IMR-90 (cell line): Measurements from ENCODE around the gene GIMAP4. TPM values are rescaled to one million over a fixed set of nuclear protein-coding genes. Genes with fewer than 3 reads are reported as not detected.

Experiments
- ATAC-seq: fragments of 200-7000 bp; cut with Tn5 transposase; 2 replicates; pipeline ENCODE4 v1.9.1; 2020; ENCODE audit warnings: low read depth, mild to moderate bottlenecking, moderate library complexity
- BruUV-seq: library from RNA; stranded (reverse); fragments of 400-500 nt; replicated peaks from 2 replicates; lab custom pipeline; 2021; lab: Mats Ljungman, UMichigan
- CTCF ChIA-PET: fragments of 300-600 bp; formaldehyde crosslinking; extraction: SDS; loops from one replicate; lab custom pipeline; 2021; ENCODE audit warnings: antibody characterized with exemption; lab: Yijun Ruan, JAX
- POLR2A ChIA-PET: fragments of 300-600 bp; sonication (Branson Sonifier 250); formaldehyde crosslinking; loops from one replicate; lab custom pipeline; 2022; ENCODE audit warnings: antibody characterized with exemption; ENCODE audit not compliant: unreplicated experiment; lab: Charles Lee
- DNase-seq: peaks from one replicate; pipeline ENCODE4 v3.0.0; 2013
- H2AFZ ChIP-seq: replicated peaks from 2 replicates; pipeline ENCODE3; 2013; ENCODE audit warnings: low read length, mild to moderate bottlenecking; ENCODE audit not compliant: poor library complexity
- H2AK5ac ChIP-seq: 2 replicates; pipeline ENCODE4 v1.6.1; 2013; ENCODE audit warnings: low read depth, low read length, inconsistent platforms
- H2AK9ac ChIP-seq: replicated peaks from 2 replicates; pipeline ENCODE3; 2013; ENCODE audit warnings: mild to moderate bottlenecking, low read depth, low read length, moderate library complexity; ENCODE audit not compliant: poor library complexity
- H2BK120ac ChIP-seq: 2 replicates; pipeline ENCODE4 v1.6.1; 2013; ENCODE audit warnings: low read depth, low read length, inconsistent platforms
- H2BK15ac ChIP-seq: 3 replicates; pipeline ENCODE4 v1.6.1; 2013; ENCODE audit warnings: low read depth, low read length, inconsistent platforms
- H2BK20ac ChIP-seq: 2 replicates; pipeline ENCODE4 v1.6.1; 2013; ENCODE audit warnings: low read depth, mild to moderate bottlenecking, inconsistent platforms, low read length, moderate library complexity
- H2BK5ac ChIP-seq: 2 replicates; pipeline ENCODE4 v1.6.1; 2013; ENCODE audit warnings: mild to moderate bottlenecking, low read depth, low read length, inconsistent platforms; ENCODE audit not compliant: poor library complexity, severe bottlenecking
- H3K14ac ChIP-seq: replicated peaks from 2 replicates; pipeline ENCODE4 v1.6.1; 2013; ENCODE audit warnings: low read depth, low read length, inconsistent platforms
- H3K18ac ChIP-seq: 2 replicates; pipeline ENCODE4 v1.6.1; 2013; ENCODE audit warnings: low read depth, low read length, control low read depth
- H3K23ac ChIP-seq: 2 replicates; pipeline ENCODE4 v1.6.1; 2013; ENCODE audit warnings: low read depth, low read length, inconsistent platforms
- H3K27ac ChIP-seq: 2 replicates; pipeline ENCODE4 v1.5.1; 2013; ENCODE audit warnings: mild to moderate bottlenecking, control low read depth, low read length; ENCODE audit not compliant: insufficient read depth
- H3K27me3 ChIP-seq: 2 replicates; pipeline ENCODE4 v1.6.1; 2013; ENCODE audit warnings: low read length; ENCODE audit not compliant: control insufficient read depth, insufficient read depth
- H3K36me3 ChIP-seq: 2 replicates; pipeline ENCODE4 v1.6.1; 2013; ENCODE audit warnings: low read length, mixed read lengths; ENCODE audit not compliant: control insufficient read depth, insufficient read depth
- H3K4ac ChIP-seq: 2 replicates; pipeline ENCODE4 v1.6.1; 2013; ENCODE audit warnings: low read depth, low read length, inconsistent platforms
- H3K4me1 ChIP-seq: 2 replicates; pipeline ENCODE4 v1.6.1; 2013; ENCODE audit warnings: low read length, mixed read lengths; ENCODE audit not compliant: control insufficient read depth, insufficient read depth
- H3K4me2 ChIP-seq: 2 replicates; pipeline ENCODE4 v1.6.1; 2013; ENCODE audit warnings: low read depth, mild to moderate bottlenecking, control low read depth, low read length, moderate library complexity
- H3K4me3 ChIP-seq: 2 replicates; pipeline ENCODE4 v1.5.1; 2013; ENCODE audit warnings: low read depth, mild to moderate bottlenecking, control low read depth, low read length, moderate library complexity; ENCODE audit not compliant: insufficient read depth
- H3K56ac ChIP-seq: 2 replicates; pipeline ENCODE4 v1.6.1; 2013; ENCODE audit warnings: low read length, inconsistent platforms; ENCODE audit not compliant: insufficient read depth; ENCODE audit errors: extremely low read depth
- H3K79me1 ChIP-seq, 2 experiments: 2 replicates each; pipeline ENCODE4 v1.6.1; 2013; ENCODE audit warnings: low read length in 2 of 2, inconsistent platforms in 1 of 2, low read depth in 1 of 2
- H3K9ac ChIP-seq: 2 replicates; pipeline ENCODE4 v1.6.1; 2013; ENCODE audit warnings: low read depth, low read length, control low read depth
- H3K9me1 ChIP-seq: 2 replicates; pipeline ENCODE4 v1.6.1; 2013; ENCODE audit warnings: low read length, inconsistent platforms; ENCODE audit not compliant: insufficient read depth
- H3K9me3 ChIP-seq: 2 replicates; pipeline ENCODE4 v1.6.1; 2013; ENCODE audit warnings: low read length; ENCODE audit not compliant: control insufficient read depth, insufficient read depth
- H4K20me1 ChIP-seq: 2 replicates; pipeline ENCODE4 v1.6.1; 2013; ENCODE audit warnings: low read length, inconsistent platforms; ENCODE audit not compliant: insufficient read depth
- H4K5ac ChIP-seq: 2 replicates; pipeline ENCODE4 v1.6.1; 2013; ENCODE audit warnings: mild to moderate bottlenecking, low read depth, low read length, control low read depth
- H4K8ac ChIP-seq, 2 experiments: 2 replicates each; pipeline ENCODE4 v1.6.1; 2013; ENCODE audit warnings: low read depth in 2 of 2, low read length in 2 of 2, control low read depth in 1 of 2, inconsistent platforms in 1 of 2
- H4K91ac ChIP-seq: 2 replicates; pipeline ENCODE4 v1.6.1; 2013; ENCODE audit warnings: low read depth, low read length, inconsistent platforms; ENCODE audit not compliant: insufficient read depth
- BHLHE40 ChIP-seq: fragments of 150-350 bp; IDR thresholded peaks from 2 replicates; pipeline ENCODE4 v1.6.1; 2016; ENCODE audit warnings: mild to moderate bottlenecking, low read depth, low read length
- WGBS, 2 experiments: methylation state at CpG; one replicate each; pipeline versions ENCODE4 v1.1.5 to v1.1.7; 2013; ENCODE audit warnings: missing lambda C conversion rate in 2 of 2; ENCODE audit not compliant: insufficient read length in 1 of 2; ENCODE audit errors: extremely low coverage in 2 of 2; 5-methylcytosine and 5-hydroxymethylcytosine counted together
- dilution Hi-C: fragments of 300-500 bp; cut with HindIII; formaldehyde crosslinking; loops from one replicate; pipeline ENCODE4 v1.14.3; 2018; ENCODE audit warnings: low sequenced_read_pairs; ENCODE audit not compliant: unreplicated experiment
- in situ Hi-C: fragments of 300-500 bp; cut with MboI; formaldehyde crosslinking; loops from 3 replicates; pipeline ENCODE4 v1.14.3; 2019; ENCODE audit warnings: low sequenced_read_pairs, inconsistent platforms, mixed read lengths
- intact Hi-C: fragments of 100-400 bp; cut with micrococcal nuclease; formaldehyde crosslinking; loops from 2 replicates; pipeline ENCODE4 v1.10.0; 2022
- polyA plus RNA-seq, 3 experiments: library from polyadenylated mRNA; depleted of rRNA; stranded (reverse); fragments of >200 nt; gene quantifications; 2 replicates each; pipeline ENCODE4 v1.2.3, GENCODE V29; 2012; ENCODE audit warnings: low replicate concordance in 1 of 3
- total RNA-seq: library from RNA; depleted of rRNA; stranded (reverse); fragments of >200 nt; gene quantifications from 2 replicates; pipeline ENCODE4 v1.2.3, GENCODE V29; 2012
- TF ChIP-seq, protein P1 (sequence below): fragments of 150-350 bp; IDR thresholded peaks from 2 replicates; pipeline ENCODE4 v1.6.1; 2016; ENCODE audit warnings: low read depth, mild to moderate bottlenecking, low read length, moderate library complexity, borderline replicate concordance
- TF ChIP-seq, protein P2 (sequence below): fragments of 150-350 bp; IDR thresholded peaks from 2 replicates; pipeline ENCODE4 v1.6.1; 2017; ENCODE audit warnings: mild to moderate bottlenecking, antibody characterized with exemption, low read length, low read depth

GIMAP4 gene
- total and polyA plus RNA-seq, 2 of the 4 experiments (the other 2 are of a cell fraction), result not detected

DNA sequence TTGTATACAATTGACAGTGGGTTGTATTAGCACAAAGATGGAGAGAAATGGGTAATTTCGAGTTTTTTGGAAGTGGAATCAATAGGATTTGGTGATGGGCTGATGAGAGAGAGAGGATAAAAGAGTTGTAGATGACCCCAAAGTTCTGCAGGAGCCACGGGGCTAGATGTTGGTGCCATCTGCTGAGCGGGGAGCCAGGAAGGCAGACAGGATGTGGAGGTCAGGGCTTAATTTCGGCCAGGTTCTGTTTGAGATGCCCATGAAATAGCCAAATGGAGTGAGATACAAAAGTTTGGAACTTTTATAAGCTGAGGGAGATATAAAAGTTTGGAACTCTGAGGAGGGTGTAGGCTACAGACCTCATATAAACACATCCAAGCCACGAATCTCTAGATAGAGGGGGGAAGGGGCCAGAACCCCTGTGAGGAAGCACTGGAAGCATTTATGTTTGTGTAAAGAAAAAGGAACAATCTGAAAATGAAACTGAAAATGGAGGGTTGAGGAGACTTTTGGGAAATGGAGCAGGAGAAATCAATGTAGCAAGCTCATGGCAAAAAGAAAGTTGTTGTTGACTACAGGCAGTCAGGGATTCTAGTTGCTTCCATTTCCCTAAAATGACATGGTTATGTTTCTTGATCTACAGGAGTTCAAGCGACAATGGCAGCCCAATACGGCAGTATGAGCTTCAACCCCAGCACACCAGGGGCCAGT lies 2.2 kb downstream of the GIMAP4 start:
- Histone ChIP-seq H2BK120ac (no peak overlapping the region), H3K4me3 (no peak overlapping the region), H2AFZ (no peak overlapping the region), H2BK20ac (no peak overlapping the region), H3K23ac (no peak overlapping the region), H4K8ac (no peak overlapping the region), H3K27me3 (no peaks in the 10 kb centered on the region), H3K9me3 (peaks cover 28% of the 10 kb centered on the region), H4K91ac (no peak overlapping the region), H3K36me3 (no peaks in the 10 kb centered on the region), H3K56ac (no peak overlapping the region), H3K9me1 (no peaks in the 10 kb centered on the region), H3K14ac (no peak overlapping the region), H3K4ac (no peak overlapping the region), H2AK5ac (no peak overlapping the region), H3K9ac (no peak overlapping the region), H4K20me1 (no peaks in the 10 kb centered on the region), H2AK9ac (no peak overlapping the region), H3K27ac (no peak overlapping the region), H3K79me1 (no peaks in the 10 kb centered on the region), H3K4me2 (no peak overlapping the region), H2BK5ac (no peak overlapping the region), H4K5ac (no peak overlapping the region), H3K18ac (no peak overlapping the region), H3K4me1 (no peaks in the 10 kb centered on the region), H2BK15ac (no peak overlapping the region)
- ATAC-seq (no peak), DNase-seq (no peak)
- dilution Hi-C loops (no loop called here), in situ Hi-C loops (no loop called here), intact Hi-C loops (no loop called here)
- ChIA-PET POLR2A (no interaction called here), CTCF (no interaction called here)
- BruUV-seq, result no TSS peak
- WGBS, 2 experiments, result no CpG with 5 or more reads among the region's 7 CpGs
- no peak for TF ChIP-seq BHLHE40
- TF ChIP-seq, protein P1, sequence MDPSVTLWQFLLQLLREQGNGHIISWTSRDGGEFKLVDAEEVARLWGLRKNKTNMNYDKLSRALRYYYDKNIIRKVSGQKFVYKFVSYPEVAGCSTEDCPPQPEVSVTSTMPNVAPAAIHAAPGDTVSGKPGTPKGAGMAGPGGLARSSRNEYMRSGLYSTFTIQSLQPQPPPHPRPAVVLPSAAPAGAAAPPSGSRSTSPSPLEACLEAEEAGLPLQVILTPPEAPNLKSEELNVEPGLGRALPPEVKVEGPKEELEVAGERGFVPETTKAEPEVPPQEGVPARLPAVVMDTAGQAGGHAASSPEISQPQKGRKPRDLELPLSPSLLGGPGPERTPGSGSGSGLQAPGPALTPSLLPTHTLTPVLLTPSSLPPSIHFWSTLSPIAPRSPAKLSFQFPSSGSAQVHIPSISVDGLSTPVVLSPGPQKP, result no peak
- TF ChIP-seq, protein P2, sequence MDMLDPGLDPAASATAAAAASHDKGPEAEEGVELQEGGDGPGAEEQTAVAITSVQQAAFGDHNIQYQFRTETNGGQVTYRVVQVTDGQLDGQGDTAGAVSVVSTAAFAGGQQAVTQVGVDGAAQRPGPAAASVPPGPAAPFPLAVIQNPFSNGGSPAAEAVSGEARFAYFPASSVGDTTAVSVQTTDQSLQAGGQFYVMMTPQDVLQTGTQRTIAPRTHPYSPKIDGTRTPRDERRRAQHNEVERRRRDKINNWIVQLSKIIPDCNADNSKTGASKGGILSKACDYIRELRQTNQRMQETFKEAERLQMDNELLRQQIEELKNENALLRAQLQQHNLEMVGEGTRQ, result no peak
